HT1080 (cell line): ENCODE measurements around the gene RAB34. TPM values are rescaled to one million over a fixed set of nuclear protein-coding genes. Genes with fewer than 3 reads are reported as not detected.
"Not testable (repeated sequence)": the region's sequence is repeated elsewhere in the genome, so short reads cannot be mapped to it uniquely, and the experiment has no call there.

Experiments
- DNase-seq: peaks from one replicate; pipeline ENCODE4 v3.0.0-alpha.2; 2015; ENCODE audit warnings: low read depth
- total RNA-seq: library from RNA; depleted of rRNA; stranded (reverse); fragments of >200 nt; shearing (Covaris generic); gene quantifications from 2 replicates; pipeline ENCODE4 v1.2.3, GENCODE V29; 2014

The RAB34 gene
- total RNA-seq, 1 experiment from 2014 or later = 134 TPM

GRCh38 chr17:28729950-28730330 lies 12.3 kb upstream of the RAB34 start:
- no peak for DNase-seq

DNA sequence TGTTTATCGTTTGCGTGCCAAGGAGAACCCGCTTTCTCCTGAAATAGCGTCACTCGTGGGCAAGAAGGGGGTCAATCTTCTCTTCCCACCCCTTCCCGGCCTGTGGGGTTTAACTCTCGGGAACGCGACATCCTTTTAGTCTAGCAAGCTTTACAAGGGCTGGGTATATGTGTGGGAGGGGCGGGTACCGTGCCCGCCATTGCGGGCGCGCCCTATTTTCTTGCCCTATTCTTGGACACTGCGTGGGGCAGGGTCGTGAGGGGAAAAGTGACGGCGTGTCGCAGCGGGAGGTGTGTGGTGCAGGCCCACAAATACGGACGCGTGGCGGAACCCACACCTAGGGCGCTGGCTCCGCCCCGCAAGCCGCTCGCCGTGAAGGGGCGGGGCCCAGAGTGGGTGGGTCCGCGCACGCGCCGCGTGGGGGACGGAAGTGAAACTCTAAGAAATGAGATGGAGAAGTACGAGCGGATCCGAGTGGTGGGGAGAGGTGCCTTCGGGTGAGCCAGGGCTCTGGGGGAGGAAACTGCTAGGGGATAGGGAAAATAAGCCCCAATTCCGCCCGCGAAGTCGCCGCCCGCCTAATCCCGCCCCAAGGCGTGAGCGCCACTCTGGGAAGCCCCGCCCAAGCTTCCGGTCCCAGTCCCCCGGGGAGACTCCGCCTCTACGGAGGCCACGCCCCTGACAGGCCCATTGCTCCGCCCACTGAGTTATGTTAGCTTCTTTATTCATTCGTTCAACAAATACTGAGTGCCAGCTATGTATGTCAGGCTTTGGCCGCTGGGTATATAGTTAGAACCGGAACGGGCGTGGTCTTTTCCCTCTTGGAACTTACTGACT lies 10.9 kb upstream of the RAB34 start, which contains the start of gene NEK8:
NEK8 (plus strand) TSS at position 425 of the 837 bp plus-strand sequence; CDS start at position 451, 26 bp downstream.
- DNase-seq = peak; percentile 91

DNA sequence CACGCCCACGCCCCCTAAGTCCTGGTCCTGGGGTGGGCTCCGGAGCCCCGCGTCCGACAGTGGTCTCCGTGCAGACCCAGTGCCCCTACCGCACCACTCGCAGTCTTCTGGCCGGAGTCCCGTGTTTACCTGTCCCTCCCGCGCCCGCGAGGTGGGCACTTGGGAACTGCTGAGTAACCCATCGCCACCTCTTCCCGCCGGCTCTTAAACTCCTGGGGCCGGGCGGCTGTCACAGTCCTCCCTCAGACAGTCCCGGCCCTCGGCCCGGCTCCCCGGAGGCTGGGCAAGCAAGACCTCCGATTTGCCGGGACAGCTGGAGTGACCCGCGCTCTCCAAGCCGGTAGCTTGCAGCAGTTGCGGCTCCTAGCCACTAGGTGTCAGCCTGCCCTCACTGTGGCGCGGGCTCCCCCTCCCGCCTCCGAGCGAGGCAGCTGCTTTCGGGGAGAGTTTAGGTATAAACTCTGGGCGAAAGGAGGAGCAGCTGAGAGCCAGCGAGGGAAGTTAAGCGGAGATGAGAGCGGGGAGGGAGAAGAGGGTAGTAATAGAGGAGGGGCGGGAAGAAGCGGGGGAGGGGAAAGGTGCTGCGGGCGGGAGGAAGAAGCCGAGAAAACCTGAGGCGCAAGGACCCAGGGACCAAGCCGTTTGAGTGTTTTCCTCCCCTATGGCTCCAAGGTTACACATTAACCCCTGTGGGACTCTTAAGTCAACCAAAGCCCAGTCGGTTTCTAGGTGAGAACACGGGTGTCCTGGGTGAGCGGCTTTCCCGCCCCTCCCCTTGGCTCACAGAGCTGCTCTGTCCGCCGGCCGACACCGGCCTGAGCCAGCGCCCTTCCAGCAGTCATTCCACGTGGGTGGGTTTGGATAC lies 9.2 kb upstream of the RAB34 start:
- DNase-seq = peak; percentile 95

- DNase-seq = peak; percentile 69
Observed at GRCh38 chr17:28726226-28726626, 8.6 kb upstream of the RAB34 start, which contains the start of gene TLCD1. TLCD1 (minus strand) TSS chr17:28726233; CDS start chr17:28726097, 136 bp downstream.

DNA sequence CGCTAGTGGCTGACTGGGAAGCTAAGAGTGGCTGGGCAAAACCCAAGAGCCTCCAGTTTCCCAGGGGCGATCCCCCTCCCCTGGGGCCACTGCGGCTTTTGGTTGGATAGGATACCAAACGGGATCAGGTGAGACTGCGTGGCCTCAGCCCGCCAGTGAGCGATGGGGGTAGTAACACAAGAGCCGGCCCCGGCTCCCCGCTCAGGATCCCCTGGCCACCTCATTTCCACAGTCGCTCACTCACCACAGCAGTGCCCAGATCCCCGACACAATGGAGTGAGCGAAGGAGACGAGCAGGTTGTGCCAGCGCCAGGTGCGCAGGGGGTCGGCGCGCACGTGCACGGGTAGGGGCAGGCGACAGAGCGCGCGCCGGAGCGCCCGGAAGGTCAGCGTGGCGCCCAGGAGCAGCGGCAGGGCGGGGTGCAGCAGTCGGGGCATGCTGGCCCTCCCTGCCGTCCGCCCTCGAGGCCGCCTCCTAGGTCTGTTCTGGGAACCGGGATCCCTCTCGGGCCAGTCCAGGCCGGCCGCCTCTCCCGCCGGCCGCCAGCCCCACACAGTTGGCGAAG lies 8.1 kb upstream of the RAB34 start:
- peak; percentile 89 for DNase-seq

GRCh38 chr17:28725166-28725659 lies 7.5 kb upstream of the RAB34 start:
- DNase-seq = peak; percentile 79

DNA sequence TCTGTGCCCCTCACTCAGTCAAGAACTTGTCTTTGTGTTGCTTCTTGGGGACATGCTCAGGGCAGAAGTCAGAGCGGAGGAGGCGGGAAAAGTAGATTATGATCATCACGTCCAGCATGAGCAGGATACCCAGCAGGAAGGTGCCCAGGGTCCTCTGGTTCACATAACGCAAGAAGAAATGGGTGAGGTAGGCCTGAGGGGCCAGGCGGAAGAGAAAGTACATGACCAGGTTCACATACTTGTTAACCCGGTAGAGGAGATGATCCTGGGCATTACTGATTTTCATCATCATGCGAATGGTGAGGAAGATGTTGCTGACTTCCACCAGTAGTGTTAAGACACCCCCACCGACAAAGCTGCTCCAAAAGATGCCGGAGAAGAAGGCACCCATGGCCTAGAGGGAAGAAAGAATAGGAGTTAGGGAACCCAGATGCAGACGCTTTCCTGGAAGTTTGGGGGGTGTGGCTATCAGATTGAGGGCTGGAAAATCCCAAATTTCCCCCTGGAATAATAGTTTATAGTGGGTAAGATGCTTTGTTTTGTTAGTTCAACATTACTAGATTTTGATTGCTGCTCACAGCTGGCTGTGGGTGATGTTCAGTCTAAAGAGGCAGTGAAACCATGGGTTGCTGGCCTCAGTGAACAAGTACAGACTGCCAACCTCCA lies 7.0 kb upstream of the RAB34 start:
- DNase-seq = no peak

GRCh38 chr17:28723836-28724499 lies 6.3 kb upstream of the RAB34 start:
- DNase-seq = not testable (repeated sequence)

GRCh38 chr17:28723159-28723835 lies 5.6 kb upstream of the RAB34 start:
- DNase-seq = no peak

DNA sequence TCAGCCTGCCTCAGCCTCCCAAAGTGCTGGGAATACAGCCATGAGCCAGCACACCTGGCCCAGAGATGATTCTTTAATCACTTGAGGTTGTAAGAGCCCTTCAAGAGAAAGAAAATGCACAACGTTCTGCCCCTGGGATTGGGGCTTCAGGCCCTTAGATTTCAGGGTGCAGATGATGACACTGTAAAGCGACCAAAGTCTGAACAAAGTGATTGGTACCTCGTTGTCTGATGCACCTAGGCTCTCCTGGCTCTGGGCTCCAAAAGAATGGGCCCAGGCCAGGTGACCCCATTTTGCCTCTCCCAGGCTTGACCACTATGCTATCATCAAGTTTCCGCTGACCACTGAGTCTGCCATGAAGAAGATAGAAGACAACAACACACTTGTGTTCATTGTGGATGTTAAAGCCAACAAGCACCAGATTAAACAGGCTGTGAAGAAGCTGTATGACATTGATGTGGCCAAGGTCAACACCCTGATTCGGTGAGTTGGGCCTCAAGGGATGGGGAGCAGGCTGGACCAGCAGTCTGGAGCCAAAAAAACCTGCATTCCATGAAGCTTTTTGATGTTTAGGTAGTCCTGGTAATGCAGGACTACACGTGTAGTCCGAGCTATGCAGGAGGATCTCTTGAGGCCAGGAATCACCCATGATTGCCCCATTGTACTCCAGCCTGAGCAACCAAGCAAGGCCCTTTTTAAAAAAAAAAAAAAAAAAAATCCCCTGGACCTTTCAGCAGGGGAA lies 4.9 kb upstream of the RAB34 start:
- no peak for DNase-seq

- DNase-seq = not testable (repeated sequence)
Observed at GRCh38 chr17:28720997-28721329, 3.3 kb upstream of the RAB34 start.

- DNase-seq = no peak
Observed at GRCh38 chr17:28720247-28720996, 2.8 kb upstream of the RAB34 start.

- DNase-seq = no peak
Observed at GRCh38 chr17:28719021-28719433, 1.4 kb upstream of the RAB34 start.

DNA sequence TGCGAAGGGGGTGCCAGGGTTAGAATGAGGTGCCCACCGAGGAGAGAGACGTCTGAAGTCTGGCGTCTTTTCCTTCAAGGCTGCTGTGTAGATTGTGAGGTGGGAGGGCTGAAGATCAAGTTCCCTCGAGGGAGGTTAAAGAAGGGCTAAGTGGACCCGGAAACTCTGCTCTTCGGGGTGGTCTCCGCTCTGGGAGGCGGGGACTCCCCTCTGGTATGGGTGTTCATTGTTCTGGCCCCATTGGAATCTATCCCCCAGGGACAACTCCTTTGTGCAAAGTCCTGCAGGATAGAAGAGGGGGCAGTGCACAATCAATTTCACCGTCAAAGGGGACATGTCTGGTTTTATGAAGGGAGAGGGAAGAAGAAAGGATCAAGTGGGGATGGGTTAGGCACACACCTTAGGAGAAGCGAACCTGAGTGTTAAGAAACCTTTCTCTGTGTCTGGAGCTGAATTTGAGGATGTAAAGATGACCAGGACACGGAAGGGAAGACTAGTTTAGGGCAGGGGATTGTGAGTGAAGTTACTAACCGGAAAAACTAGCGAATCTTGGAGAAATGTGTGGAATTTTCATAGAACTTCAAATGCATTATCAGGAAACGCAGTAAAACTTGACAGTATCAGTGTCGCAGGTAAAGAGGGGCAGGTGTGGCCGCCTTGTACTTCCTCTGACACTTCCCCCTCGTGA lies 809 bp upstream of the RAB34 start:
- DNase-seq = no peak

DNA sequence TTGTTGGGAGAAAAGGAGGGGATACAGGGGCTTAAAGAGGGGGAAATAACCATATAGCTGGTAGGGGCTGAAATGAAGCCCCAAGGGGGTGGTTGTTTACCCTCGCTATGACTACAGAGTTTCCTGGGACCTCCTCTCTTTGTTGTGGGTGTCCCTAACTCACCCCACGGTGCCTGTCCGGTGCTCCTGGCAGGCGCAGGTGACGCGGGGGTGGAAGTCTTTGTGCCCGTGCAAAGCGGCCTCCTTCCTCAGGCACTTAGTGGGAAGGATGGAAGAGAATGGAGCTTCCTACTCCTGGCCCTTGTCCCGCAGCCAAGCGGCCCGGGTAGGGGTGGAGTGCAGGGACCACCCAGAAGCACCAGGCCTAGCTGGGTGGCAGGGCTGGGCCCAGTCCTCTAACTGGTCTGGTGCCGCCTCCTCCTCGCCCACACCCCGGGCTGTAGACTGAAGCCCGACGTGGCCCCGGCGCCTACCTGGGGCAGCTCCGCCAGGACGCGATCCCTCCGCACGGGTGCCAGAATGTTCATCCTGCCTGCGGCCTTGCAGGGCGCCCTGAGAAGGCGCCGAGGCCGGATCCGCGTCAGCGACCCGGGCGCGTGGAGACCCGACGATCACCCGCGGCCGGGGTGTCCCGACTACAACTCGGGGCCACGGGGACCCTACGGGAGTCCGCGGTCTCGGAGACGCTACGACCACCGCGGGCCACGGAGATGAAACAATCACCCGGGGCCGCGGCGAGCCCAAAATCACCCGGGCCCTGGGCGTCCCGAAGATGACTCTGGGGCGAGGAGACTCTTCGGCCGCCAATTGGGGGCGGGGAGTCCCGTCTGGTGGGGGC lies 709 bp downstream of the RAB34 start:
- DNase-seq = no peak

GRCh38 chr17:28715217-28715616 lies 2.5 kb downstream of the RAB34 start:
- DNase-seq = no peak

DNA sequence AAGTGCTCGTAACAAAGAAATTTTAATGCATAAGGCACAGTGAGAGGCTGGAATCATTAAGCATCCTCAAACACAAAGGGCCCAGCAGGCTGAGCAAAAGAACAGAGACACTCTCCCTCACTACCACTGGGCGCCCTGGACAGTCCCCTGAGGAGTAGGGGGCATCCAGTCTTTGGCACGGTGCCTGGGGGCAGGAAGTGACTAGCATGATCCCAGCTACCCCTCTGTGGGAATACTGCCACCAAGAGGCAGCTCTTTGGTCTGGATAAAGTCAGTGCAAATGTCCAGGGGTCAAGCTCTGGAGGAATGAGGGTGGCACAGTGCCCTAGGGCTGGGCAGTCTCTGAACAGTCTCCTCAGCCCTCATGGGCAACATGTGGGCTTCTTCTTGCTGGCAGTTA lies 3.4 kb downstream of the RAB34 start:
- DNase-seq = no peak
